HPDE6-E6E7 (cell line): Measurements from ENCODE around the gene TRIM71.

ENCODE experiments used
- DNase-seq: peaks from one replicate; pipeline ENCODE4 v3.0.0; 2011; ENCODE audit warnings: missing footprints; ENCODE audit errors: extremely low spot score

The TRIM71 gene

GRCh38 chr3:32866533-32866932 lies 48.7 kb downstream of the TRIM71 start:
- DNase-seq = no peak

GRCh38 chr3:32867954-32868353 lies 50.2 kb downstream of the TRIM71 start:
- no peak for DNase-seq

- DNase-seq = no peak
These were observed 51.1 kb downstream of the TRIM71 start for GRCh38 chr3:32868719-32869512.

- DNase-seq = no peak
These were observed 51.8 kb downstream of the TRIM71 start for GRCh38 chr3:32869513-32870047.

- DNase-seq = no peak
These were observed 52.7 kb downstream of the TRIM71 start for GRCh38 chr3:32870373-32871095.

GRCh38 chr3:32871273-32871672 lies 53.5 kb downstream of the TRIM71 start:
- no peak for DNase-seq

GRCh38 chr3:32872487-32873382 lies 54.9 kb downstream of the TRIM71 start:
- no peak for DNase-seq

GRCh38 chr3:32873531-32874130 lies 55.8 kb downstream of the TRIM71 start:
- DNase-seq = no peak

GRCh38 chr3:32876920-32877319 lies 59.1 kb downstream of the TRIM71 start:
- no peak for DNase-seq

- no peak for DNase-seq
These were observed 59.8 kb downstream of the TRIM71 start for GRCh38 chr3:32877598-32877997.

GRCh38 chr3:32880225-32880624 lies 62.4 kb downstream of the TRIM71 start:
- no peak for DNase-seq

- DNase-seq = no peak
These were observed 63.8 kb downstream of the TRIM71 start for GRCh38 chr3:32881624-32882023.

GRCh38 chr3:32882189-32882588 lies 64.4 kb downstream of the TRIM71 start:
- no peak for DNase-seq

GRCh38 chr3:32882603-32883025 lies 64.8 kb downstream of the TRIM71 start:
- DNase-seq = no peak

- DNase-seq = no peak
These were observed 66.0 kb downstream of the TRIM71 start for GRCh38 chr3:32883817-32884216.

- DNase-seq = no peak
These were observed 66.8 kb downstream of the TRIM71 start for GRCh38 chr3:32884591-32884990.

- no peak for DNase-seq
These were observed 67.6 kb downstream of the TRIM71 start for GRCh38 chr3:32885283-32885901.

GRCh38 chr3:32886296-32886695 lies 68.5 kb downstream of the TRIM71 start:
- no peak for DNase-seq

- DNase-seq = no peak
These were observed 69.1 kb downstream of the TRIM71 start for GRCh38 chr3:32886911-32887310.

GRCh38 chr3:32888739-32889138 lies 70.9 kb downstream of the TRIM71 start:
- DNase-seq = no peak
